ENCODE measurements around the gene SLIT1. TPM values are rescaled to one million over a fixed set of nuclear protein-coding genes. Genes with fewer than 3 reads are reported as not detected.

SLIT1 gene
- polyA plus RNA-seq, 1 donor from 2014 or later = 9.5 TPM

DNA sequence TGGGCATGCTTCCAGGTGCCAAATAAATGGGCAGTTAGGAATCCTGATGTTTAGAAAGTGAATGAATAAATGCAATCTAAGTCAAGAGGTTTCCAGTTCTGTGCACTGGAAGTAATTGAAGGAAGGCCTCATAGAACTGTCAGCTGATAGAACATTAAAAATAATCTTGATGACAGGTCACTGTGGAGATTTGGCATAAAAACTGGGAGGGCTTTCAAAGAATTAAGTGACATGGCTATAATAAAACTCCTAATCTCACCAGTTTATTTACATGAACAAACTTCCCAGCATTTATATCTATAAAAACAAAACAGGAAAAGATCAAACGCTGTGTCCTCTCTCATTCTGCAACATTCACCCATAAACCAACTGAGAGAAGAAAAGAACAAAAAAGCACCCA is 170.5 kb downstream of the SLIT1 start:
- H3K27me3 ChIP-seq (ENCODE audit: insufficient read depth, low read depth, low read length) = no peaks in the 10 kb centered on the region
- H2AFZ ChIP-seq (ENCODE audit: low read depth, low read length) = no peak overlapping the region
- no peaks in the 10 kb centered on the region for H3F3A ChIP-seq (ENCODE audit: insufficient read depth, low read length, poor library complexity, severe bottlenecking)
- H3K4me3 ChIP-seq (ENCODE audit: low read length) = no peak overlapping the region
- no peak overlapping the region for H3K9ac ChIP-seq (ENCODE audit: low read length)
- TF ChIP-seq, protein P1, sequence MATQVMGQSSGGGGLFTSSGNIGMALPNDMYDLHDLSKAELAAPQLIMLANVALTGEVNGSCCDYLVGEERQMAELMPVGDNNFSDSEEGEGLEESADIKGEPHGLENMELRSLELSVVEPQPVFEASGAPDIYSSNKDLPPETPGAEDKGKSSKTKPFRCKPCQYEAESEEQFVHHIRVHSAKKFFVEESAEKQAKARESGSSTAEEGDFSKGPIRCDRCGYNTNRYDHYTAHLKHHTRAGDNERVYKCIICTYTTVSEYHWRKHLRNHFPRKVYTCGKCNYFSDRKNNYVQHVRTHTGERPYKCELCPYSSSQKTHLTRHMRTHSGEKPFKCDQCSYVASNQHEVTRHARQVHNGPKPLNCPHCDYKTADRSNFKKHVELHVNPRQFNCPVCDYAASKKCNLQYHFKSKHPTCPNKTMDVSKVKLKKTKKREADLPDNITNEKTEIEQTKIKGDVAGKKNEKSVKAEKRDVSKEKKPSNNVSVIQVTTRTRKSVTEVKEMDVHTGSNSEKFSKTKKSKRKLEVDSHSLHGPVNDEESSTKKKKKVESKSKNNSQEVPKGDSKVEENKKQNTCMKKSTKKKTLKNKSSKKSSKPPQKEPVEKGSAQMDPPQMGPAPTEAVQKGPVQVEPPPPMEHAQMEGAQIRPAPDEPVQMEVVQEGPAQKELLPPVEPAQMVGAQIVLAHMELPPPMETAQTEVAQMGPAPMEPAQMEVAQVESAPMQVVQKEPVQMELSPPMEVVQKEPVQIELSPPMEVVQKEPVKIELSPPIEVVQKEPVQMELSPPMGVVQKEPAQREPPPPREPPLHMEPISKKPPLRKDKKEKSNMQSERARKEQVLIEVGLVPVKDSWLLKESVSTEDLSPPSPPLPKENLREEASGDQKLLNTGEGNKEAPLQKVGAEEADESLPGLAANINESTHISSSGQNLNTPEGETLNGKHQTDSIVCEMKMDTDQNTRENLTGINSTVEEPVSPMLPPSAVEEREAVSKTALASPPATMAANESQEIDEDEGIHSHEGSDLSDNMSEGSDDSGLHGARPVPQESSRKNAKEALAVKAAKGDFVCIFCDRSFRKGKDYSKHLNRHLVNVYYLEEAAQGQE (IDR thresholded peaks at IDR 0.05; ENCODE audit: borderline replicate concordance) = no peak
- TF ChIP-seq EP300 (conservative IDR thresholded peaks at IDR 0.05; ENCODE audit: poor library complexity, severe bottlenecking) (no peak), RAD21 (conservative IDR thresholded peaks at IDR 0.05) (no peak), EZH2 (IDR thresholded peaks at IDR 0.05; ENCODE audit: borderline replicate concordance, insufficient read depth, low read length, poor library complexity, severe bottlenecking) (no peak), MXI1 (conservative IDR thresholded peaks at IDR 0.05; ENCODE audit: poor library complexity, severe bottlenecking) (no peak), TAF1 (IDR thresholded peaks at IDR 0.05; ENCODE audit: low read depth) (no peak), POLR2AphosphoS5 (IDR thresholded peaks at IDR 0.05) (no peak), SMC3 (conservative IDR thresholded peaks at IDR 0.05; ENCODE audit: poor library complexity) (no peak)
- TF ChIP-seq, protein P2, sequence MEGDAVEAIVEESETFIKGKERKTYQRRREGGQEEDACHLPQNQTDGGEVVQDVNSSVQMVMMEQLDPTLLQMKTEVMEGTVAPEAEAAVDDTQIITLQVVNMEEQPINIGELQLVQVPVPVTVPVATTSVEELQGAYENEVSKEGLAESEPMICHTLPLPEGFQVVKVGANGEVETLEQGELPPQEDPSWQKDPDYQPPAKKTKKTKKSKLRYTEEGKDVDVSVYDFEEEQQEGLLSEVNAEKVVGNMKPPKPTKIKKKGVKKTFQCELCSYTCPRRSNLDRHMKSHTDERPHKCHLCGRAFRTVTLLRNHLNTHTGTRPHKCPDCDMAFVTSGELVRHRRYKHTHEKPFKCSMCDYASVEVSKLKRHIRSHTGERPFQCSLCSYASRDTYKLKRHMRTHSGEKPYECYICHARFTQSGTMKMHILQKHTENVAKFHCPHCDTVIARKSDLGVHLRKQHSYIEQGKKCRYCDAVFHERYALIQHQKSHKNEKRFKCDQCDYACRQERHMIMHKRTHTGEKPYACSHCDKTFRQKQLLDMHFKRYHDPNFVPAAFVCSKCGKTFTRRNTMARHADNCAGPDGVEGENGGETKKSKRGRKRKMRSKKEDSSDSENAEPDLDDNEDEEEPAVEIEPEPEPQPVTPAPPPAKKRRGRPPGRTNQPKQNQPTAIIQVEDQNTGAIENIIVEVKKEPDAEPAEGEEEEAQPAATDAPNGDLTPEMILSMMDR (IDR thresholded peaks at IDR 0.05; ENCODE audit: poor library complexity, severe bottlenecking) = no peak
- H3K36me3 ChIP-seq (ENCODE audit: insufficient read depth, low read length) = no peaks in the 10 kb centered on the region
- H4K20me1 ChIP-seq (ENCODE audit: insufficient read depth) = no peaks in the 10 kb centered on the region
- no peak overlapping the region for H3K4me2 ChIP-seq (ENCODE audit: low read length)
- H3K27ac ChIP-seq (ENCODE audit: low read length) = no peak overlapping the region
- no peaks in the 10 kb centered on the region for H3K9me2 ChIP-seq (ENCODE audit: insufficient read depth, low read length)
- H3K79me2 ChIP-seq (replicated peaks; ENCODE audit: insufficient read depth, low read length) = no peaks in the 10 kb centered on the region
- H3K9me3 ChIP-seq (ENCODE audit: low read length) = no peaks in the 10 kb centered on the region

DNA sequence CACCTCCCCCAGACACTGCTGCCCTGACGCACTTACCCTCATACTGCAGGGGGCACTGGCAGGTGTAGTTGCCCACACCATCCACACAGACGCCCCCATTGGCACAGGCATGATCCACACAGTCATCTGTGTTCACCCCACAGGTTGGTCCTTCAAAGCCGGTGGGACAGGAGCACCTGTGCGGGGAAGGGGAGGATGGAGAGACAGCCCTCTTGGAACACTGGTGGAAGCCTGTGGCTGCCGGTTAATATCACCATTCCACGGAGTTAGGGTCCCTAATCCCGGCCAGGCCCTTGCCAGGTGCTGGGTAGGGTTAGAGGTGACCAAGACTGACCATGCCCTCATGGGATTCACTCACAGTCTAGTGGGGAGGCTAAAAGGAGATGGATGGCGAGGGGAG is 171.8 kb downstream of the SLIT1 start:
- H2AFZ ChIP-seq (ENCODE audit: low read depth, low read length) = no peak overlapping the region
- H3K4me2 ChIP-seq (ENCODE audit: low read length) = no peak overlapping the region
- H3K36me3 ChIP-seq (ENCODE audit: insufficient read depth, low read length) = no peaks in the 10 kb centered on the region
- no peaks in the 10 kb centered on the region for H3F3A ChIP-seq (ENCODE audit: insufficient read depth, low read length, poor library complexity, severe bottlenecking)
- no peak overlapping the region for H3K27ac ChIP-seq (ENCODE audit: low read length)
- no peaks in the 10 kb centered on the region for H4K20me1 ChIP-seq (ENCODE audit: insufficient read depth)
- no peaks in the 10 kb centered on the region for H3K79me2 ChIP-seq (replicated peaks; ENCODE audit: insufficient read depth, low read length)
- no peaks in the 10 kb centered on the region for H3K9me3 ChIP-seq (ENCODE audit: low read length)
- H3K9me2 ChIP-seq (ENCODE audit: insufficient read depth, low read length) = no peaks in the 10 kb centered on the region
- no peak overlapping the region for H3K9ac ChIP-seq (ENCODE audit: low read length)
- H3K27me3 ChIP-seq (ENCODE audit: insufficient read depth, low read depth, low read length) = no peaks in the 10 kb centered on the region
- TF ChIP-seq POLR2AphosphoS5 (IDR thresholded peaks at IDR 0.05) (no peak), RAD21 (conservative IDR thresholded peaks at IDR 0.05) (no peak), EP300 (conservative IDR thresholded peaks at IDR 0.05; ENCODE audit: poor library complexity, severe bottlenecking) (no peak), SMC3 (conservative IDR thresholded peaks at IDR 0.05; ENCODE audit: poor library complexity) (no peak), TAF1 (IDR thresholded peaks at IDR 0.05; ENCODE audit: low read depth) (no peak), MXI1 (conservative IDR thresholded peaks at IDR 0.05; ENCODE audit: poor library complexity, severe bottlenecking) (no peak), EZH2 (IDR thresholded peaks at IDR 0.05; ENCODE audit: borderline replicate concordance, insufficient read depth, low read length, poor library complexity, severe bottlenecking) (no peak)
- TF ChIP-seq, protein P2 (IDR thresholded peaks at IDR 0.05; ENCODE audit: poor library complexity, severe bottlenecking) = no peak
- TF ChIP-seq, protein P1 (IDR thresholded peaks at IDR 0.05; ENCODE audit: borderline replicate concordance) = no peak
- H3K4me3 ChIP-seq (ENCODE audit: low read length) = no peak overlapping the region

All from neural cell (in vitro differentiated cells).